Heart left ventricle (tissue), 13 donors: Measurements from ENCODE around the gene STRA8.

ENCODE experiments used
- CTCF ChIP-seq, 12 donors: fragments of 200-600 bp; sonication (generic) in 4 of 12; IDR thresholded peaks; one replicate each; pipeline versions ENCODE4 v1.5.0 to v1.8.0; 2018 to 2022; ENCODE audit warnings: antibody characterized with exemption in 12 of 12, mild to moderate bottlenecking in 5 of 12
- POLR2A ChIP-seq, 2 donors: fragments of 450-650 bp; IDR thresholded peaks; one replicate each; pipeline ENCODE4 v1.6.1; 2017; ENCODE audit warnings: antibody characterized with exemption in 2 of 2, mild to moderate bottlenecking in 2 of 2, moderate library complexity in 2 of 2
- donor health status: ischemic (EF 13 %, LVEDD 7.1; RV severe dilation, severe dysfunction).
- donor health status: DM: no; HTN: yes; CAD: no.
- donor health status: DM: no; HTN: no; CAD: no.
- donor health status: ischemic (EF 25% LVEDD 6.9; RV normal size, moderate dysfunction).
- donor health status: ischemic (EF 25% LVEDD 5.7; RV mildly dilated, moderate dysfunction).
- donor health status: ischemic (EF 35%, LVEDD 5.7; RV mildly dilated, moderate dysfunction).
- donor health status: nonischemic (EF 11% LVEDD 7.7; RV severe dilation, severe dysfunction).
- donor health status: DM: yes; HTN: yes; CAD: no.
- donor health status: PGD.
- donor health status: ischemic (EF 29% LVEDD 5.4; RV normal size, mild dysfunction).
- donor health status: nonischemic (EF 23%, LVEDD 6.1; RV moderate dilation, normal function).

GRCh38 chr7:135300913-135301765, 67.5 kb downstream of the STRA8 start:
- TF ChIP-seq CTCF (IDR thresholded peaks at IDR 0.05) (no peak), POLR2A (IDR thresholded peaks at IDR 0.05) (no peak)
